ENCODE results near the gene THEM5. TPM values are rescaled to one million over a fixed set of nuclear protein-coding genes. Genes with fewer than 3 reads are reported as not detected.

Gene THEM5
- total RNA-seq, 3 donors from 2014 or later: not detected

GRCh38 chr1:151849871-151850270 is 3.6 kb downstream of the THEM5 start:
- H3K4me1 ChIP-seq: no peaks in the 10 kb centered on the region
- intact Hi-C loops (cut with DNase I; ENCODE audit: low total_unique reads): no loop called here
- no peaks in the 10 kb centered on the region for H3K27me3 ChIP-seq
- no peaks in the 10 kb centered on the region for H3K9me3 ChIP-seq
- no peak for DNase-seq (ENCODE audit: low spot score in 2 of 2)
- H3K4me3 ChIP-seq: no peak overlapping the region
- no peaks in the 10 kb centered on the region for H3K36me3 ChIP-seq
- H3K27ac ChIP-seq: no peak overlapping the region
- TF ChIP-seq POLR2A (IDR thresholded peaks at IDR 0.05): no peak
- TF ChIP-seq CTCF (IDR thresholded peaks at IDR 0.05): no peak
- TF ChIP-seq POLR2AphosphoS5 (IDR thresholded peaks at IDR 0.05): no peak

- Histone ChIP-seq H3K9me3 (no peaks in the 10 kb centered on the region), H3K27ac (no peak overlapping the region), H3K4me1 (no peaks in the 10 kb centered on the region), H3K4me3 (no peak overlapping the region), H3K27me3 (no peaks in the 10 kb centered on the region), H3K36me3 (no peaks in the 10 kb centered on the region)
- no peak for DNase-seq (ENCODE audit: low spot score in 2 of 2)
- intact Hi-C loops (cut with DNase I; ENCODE audit: low total_unique reads): no loop called here
- TF ChIP-seq POLR2AphosphoS5 (IDR thresholded peaks at IDR 0.05) (no peak), CTCF (IDR thresholded peaks at IDR 0.05) (no peak), POLR2A (IDR thresholded peaks at IDR 0.05) (no peak)
Observed at GRCh38 chr1:151849126-151849525, 4.4 kb downstream of the THEM5 start.

GRCh38 chr1:151847867-151848596 is 5.5 kb downstream of the THEM5 start:
- H3K4me1 ChIP-seq: no peaks in the 10 kb centered on the region
- H3K27ac ChIP-seq: no peak overlapping the region
- TF ChIP-seq POLR2A (IDR thresholded peaks at IDR 0.05) (no peak), POLR2AphosphoS5 (IDR thresholded peaks at IDR 0.05) (no peak), CTCF (IDR thresholded peaks at IDR 0.05) (no peak)
- no peak for DNase-seq (ENCODE audit: low spot score in 2 of 2)
- intact Hi-C loops (cut with DNase I; ENCODE audit: low total_unique reads): no loop called here
- no peaks in the 10 kb centered on the region for H3K9me3 ChIP-seq
- no peaks in the 10 kb centered on the region for H3K36me3 ChIP-seq
- H3K27me3 ChIP-seq: no peaks in the 10 kb centered on the region
- H3K4me3 ChIP-seq: no peak overlapping the region

- H3K4me1 ChIP-seq: no peaks in the 10 kb centered on the region
- no peaks in the 10 kb centered on the region for H3K36me3 ChIP-seq
- H3K27ac ChIP-seq: no peak overlapping the region
- no peak for TF ChIP-seq POLR2AphosphoS5 (IDR thresholded peaks at IDR 0.05)
- no peak for TF ChIP-seq CTCF (IDR thresholded peaks at IDR 0.05)
- no peak for DNase-seq (ENCODE audit: low spot score in 2 of 2)
- no peak overlapping the region for H3K4me3 ChIP-seq
- no peaks in the 10 kb centered on the region for H3K9me3 ChIP-seq
- intact Hi-C loops (cut with DNase I; ENCODE audit: low total_unique reads): no loop called here
- no peaks in the 10 kb centered on the region for H3K27me3 ChIP-seq
Observed at GRCh38 chr1:151846686-151847237, 6.8 kb downstream of the THEM5 start.

GRCh38 chr1:151846062-151846568 is 7.4 kb downstream of the THEM5 start:
- H3K4me3 ChIP-seq: no peak overlapping the region
- TF ChIP-seq POLR2AphosphoS5 (IDR thresholded peaks at IDR 0.05) (no peak), CTCF (IDR thresholded peaks at IDR 0.05) (no peak), POLR2A (IDR thresholded peaks at IDR 0.05) (no peak)
- H3K4me1 ChIP-seq: no peaks in the 10 kb centered on the region
- intact Hi-C loops (cut with DNase I; ENCODE audit: low total_unique reads): no loop called here
- no peak overlapping the region for H3K27ac ChIP-seq
- H3K27me3 ChIP-seq: no peaks in the 10 kb centered on the region
- DNase-seq (ENCODE audit: low spot score in 2 of 2): no peak
- H3K9me3 ChIP-seq: no peaks in the 10 kb centered on the region
- no peaks in the 10 kb centered on the region for H3K36me3 ChIP-seq

All from breast epithelium (tissue), 4 donors.